Heart right ventricle (tissue), 16 donors: Measurements from ENCODE around the gene MYOD1. TPM values are rescaled to one million over a fixed set of nuclear protein-coding genes. Genes with fewer than 3 reads are reported as not detected.

ENCODE experiments used
- ATAC-seq, 8 donors: fragments of 200-7000 bp; cut with Tn5 transposase; one replicate each; pipeline ENCODE4 v1.9.1; 2020; ENCODE audit warnings: mild to moderate bottlenecking in 8 of 8, moderate library complexity in 8 of 8, moderate number of reproducible peaks in 1 of 8
- DNase-seq, 2 donors: peaks; one replicate each; pipeline ENCODE4 v3.0.0-alpha.2; 2020
- H3K27ac ChIP-seq, 10 donors: fragments of 200-600 bp; sonication (generic) in 2 of 10; one replicate each; pipeline versions ENCODE4 v1.5.0 to v1.8.0; 2020 to 2022; ENCODE audit warnings: mild to moderate bottlenecking in 3 of 10
- H3K27me3 ChIP-seq, 7 donors: fragments of 200-600 bp; one replicate each; pipeline ENCODE4 v1.8.0; 2021 to 2022; ENCODE audit warnings: mild to moderate bottlenecking in 2 of 7
- H3K36me3 ChIP-seq, 9 donors: fragments of 200-600 bp; sonication (generic) in 1 of 9; one replicate each; pipeline versions ENCODE4 v1.5.0 to v1.8.0; 2020 to 2022; ENCODE audit warnings: mild to moderate bottlenecking in 2 of 9
- H3K4me1 ChIP-seq, 9 donors: fragments of 200-600 bp; sonication (generic) in 1 of 9; one replicate each; pipeline versions ENCODE4 v1.5.0 to v1.8.0; 2020 to 2022; ENCODE audit warnings: mild to moderate bottlenecking in 4 of 9
- H3K4me3 ChIP-seq, 10 donors: fragments of 200-600 bp; sonication (generic) in 2 of 10; one replicate each; pipeline versions ENCODE4 v1.5.0 to v1.8.0; 2020 to 2022; ENCODE audit warnings: mild to moderate bottlenecking in 7 of 10, moderate library complexity in 2 of 10
- H3K9me3 ChIP-seq, 11 donors: fragments of 200-600 bp in 10 of 11; sonication (generic) in 2 of 11; one replicate each; pipeline versions ENCODE4 v1.5.0 to v1.8.0; 2013 to 2022; ENCODE audit warnings: mild to moderate bottlenecking in 2 of 11, control low read depth in 1 of 11, moderate library complexity in 1 of 11
- WGBS, 2 donors: extraction: QIAGEN DNeasy Blood & Tissue Kit; methylation state at CpG; one replicate each; pipeline ENCODE4 v1.1.7; 2013; ENCODE audit warnings: inconsistent platforms in 1 of 2; 5-methylcytosine and 5-hydroxymethylcytosine counted together
- intact Hi-C, 10 donors: fragments of 100-400 bp; cut with DNase I; formaldehyde crosslinking; loops; one replicate each; pipeline versions ENCODE4 v1.11.1 to v1.14.2; 2022
- long read RNA-seq, 3 donors: library from polyadenylated mRNA; unstranded; transcript quantifications; one replicate each; pipeline ENCODE4 v2.0.0, GENCODE V29; 2020 to 2021
- polyA plus RNA-seq, 2 donors: library from polyadenylated mRNA; stranded (reverse); fragments of 200-250 nt; gene quantifications; one replicate each; pipeline ENCODE4 v1.2.3, GENCODE V29; 2013
- total RNA-seq, 10 donors: library from RNA; stranded (reverse); fragmentation: NEBNext Ultra II Directional in 3 of 10; extraction: Animal tissue kit (Norgen Biotek cat#: 25700) in 3 of 10; gene quantifications; one replicate each; pipeline versions ENCODE4 v1.2.1 to v1.2.4, GENCODE V29; 2021 to 2023
- TF ChIP-seq, protein P1 (sequence below), 9 donors: fragments of 200-600 bp; sonication (generic) in 2 of 9; IDR thresholded peaks; one replicate each; pipeline versions ENCODE4 v1.5.0 to v1.8.0; 2021 to 2022; ENCODE audit warnings: antibody characterized with exemption in 9 of 9, mild to moderate bottlenecking in 5 of 9, moderate library complexity in 1 of 9
- donor health status: Arrhythmogenic right ventricular cardiomyopathy.
- donor health status: ischemic (EF 13 %, LVEDD 7.1; RV severe dilation, severe dysfunction).
- donor health status: healthy with polysubstance abuse.
- donor health status: DM: no; HTN: yes; CAD: no.
- donor health status: DM: no; HTN: no; CAD: no.
- donor health status: ischemic (EF 25% LVEDD 6.9; RV normal size, moderate dysfunction).
- donor health status: ischemic (EF 25% LVEDD 5.7; RV mildly dilated, moderate dysfunction).
- donor health status: healthy.
- donor health status: DM: yes; HTN: yes; CAD: no.
- donor health status: Ischemic cardiomyopathy.
- donor health status: ischemic (EF 35%, LVEDD 5.7; RV mildly dilated, moderate dysfunction).
- donor health status: nonischemic (EF 11% LVEDD 7.7; RV severe dilation, severe dysfunction).
- donor health status: DM: yes; HTN: yes; CAD: no.
- donor health status: PGD.
- donor health status: ischemic (EF 29% LVEDD 5.4; RV normal size, mild dysfunction).
- donor health status: nonischemic (EF 23%, LVEDD 6.1; RV moderate dilation, normal function).

MYOD1 gene
- under 1 TPM in 1 of 10 donors, not detected in 9; 0.20 TPM for total RNA-seq
- polyA plus RNA-seq, result not detected
- long read RNA-seq, donor 1, result 0 reads
- long read RNA-seq, donor 2, result 0 reads
- long read RNA-seq, donor 3, result 0 reads

GRCh38 chr11:17719028-17719937 is at the start of gene MYOD1:
MYOD1 (plus strand) TSS chr11:17719571; CDS start chr11:17719783, 212 bp downstream.
- H3K4me3 ChIP-seq, result peak within 1 kb of the TSS in 6 of 10 donors; percentile 2 to 21 (median 12)
- WGBS, 2 donors, result 1 to 2% methylated on average over 64 to 68 of the region's 68 CpGs
- H3K36me3 ChIP-seq, result no peaks in the 10 kb centered on the region
- peaks cover 25 to 90% (median 80%) of the 10 kb centered on the region in 7 donors for H3K27me3 ChIP-seq
- TF ChIP-seq, protein P1, sequence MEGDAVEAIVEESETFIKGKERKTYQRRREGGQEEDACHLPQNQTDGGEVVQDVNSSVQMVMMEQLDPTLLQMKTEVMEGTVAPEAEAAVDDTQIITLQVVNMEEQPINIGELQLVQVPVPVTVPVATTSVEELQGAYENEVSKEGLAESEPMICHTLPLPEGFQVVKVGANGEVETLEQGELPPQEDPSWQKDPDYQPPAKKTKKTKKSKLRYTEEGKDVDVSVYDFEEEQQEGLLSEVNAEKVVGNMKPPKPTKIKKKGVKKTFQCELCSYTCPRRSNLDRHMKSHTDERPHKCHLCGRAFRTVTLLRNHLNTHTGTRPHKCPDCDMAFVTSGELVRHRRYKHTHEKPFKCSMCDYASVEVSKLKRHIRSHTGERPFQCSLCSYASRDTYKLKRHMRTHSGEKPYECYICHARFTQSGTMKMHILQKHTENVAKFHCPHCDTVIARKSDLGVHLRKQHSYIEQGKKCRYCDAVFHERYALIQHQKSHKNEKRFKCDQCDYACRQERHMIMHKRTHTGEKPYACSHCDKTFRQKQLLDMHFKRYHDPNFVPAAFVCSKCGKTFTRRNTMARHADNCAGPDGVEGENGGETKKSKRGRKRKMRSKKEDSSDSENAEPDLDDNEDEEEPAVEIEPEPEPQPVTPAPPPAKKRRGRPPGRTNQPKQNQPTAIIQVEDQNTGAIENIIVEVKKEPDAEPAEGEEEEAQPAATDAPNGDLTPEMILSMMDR (IDR thresholded peaks at IDR 0.05), result no peak
- intact Hi-C loops, result loop anchor here in 3 of 10 donors (5.0 to 10.0 kb wide), 2 partner anchors 114 to 122 kb away; no protein-coding TSS in a partner anchor
- H3K9me3 ChIP-seq, result no peaks in the 10 kb centered on the region
- ATAC-seq, result peak in 5 of 8 donors; percentile 26 to 60 (median 32)
- no peak for DNase-seq
- H3K27ac ChIP-seq, result no peak within 1 kb of the TSS
- H3K4me1 ChIP-seq, result peaks cover 0 to 37% (median 18%) of the 10 kb centered on the region in 9 donors

DNA sequence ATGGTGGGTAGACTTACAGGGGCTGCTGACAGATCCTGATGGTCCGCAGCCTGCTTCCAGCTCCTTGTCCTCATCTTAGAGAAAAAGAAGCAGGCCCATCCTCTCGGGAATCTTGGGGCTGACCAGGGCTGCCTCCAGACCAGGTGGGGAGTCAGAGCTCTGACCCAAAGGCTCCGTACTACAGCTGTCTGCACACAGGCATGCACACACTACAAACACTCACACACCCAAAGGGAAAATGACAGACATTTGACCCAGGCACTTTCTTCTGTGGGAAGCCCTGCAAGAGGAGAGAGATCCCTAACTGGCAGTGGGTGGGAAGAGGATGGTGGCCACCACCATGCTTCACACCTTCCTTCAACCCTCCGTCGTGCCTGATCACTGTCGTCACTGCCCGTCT is 46.9 kb upstream of the MYOD1 start:
- no peaks in the 10 kb centered on the region for H3K4me1 ChIP-seq
- no peak overlapping the region for H3K27ac ChIP-seq
- 59 to 65% methylated on average over 7 of the region's 7 CpGs for WGBS, 2 donors
- H3K9me3 ChIP-seq, result peaks cover 0 to 34% (median 6%) of the 10 kb centered on the region in 11 donors
- peaks cover 0 to 26% (median 3%) of the 10 kb centered on the region in 7 donors for H3K27me3 ChIP-seq
- no peak for ATAC-seq
- no peak overlapping the region for H3K4me3 ChIP-seq
- intact Hi-C loops, result no loop called here
- H3K36me3 ChIP-seq, result no peaks in the 10 kb centered on the region
- DNase-seq, result no peak
- TF ChIP-seq, protein P1 (IDR thresholded peaks at IDR 0.05), result no peak

GRCh38 chr11:17673951-17674350 is 45.4 kb upstream of the MYOD1 start:
- no peaks in the 10 kb centered on the region for H3K36me3 ChIP-seq
- no peak for ATAC-seq
- no peak overlapping the region for H3K4me3 ChIP-seq
- H3K27ac ChIP-seq, result no peak overlapping the region
- 73 to 81% methylated on average over 1 of the region's 1 CpG for WGBS, 2 donors
- no peak for DNase-seq
- peaks cover 0 to 40% (median 8%) of the 10 kb centered on the region in 11 donors for H3K9me3 ChIP-seq
- no peaks in the 10 kb centered on the region for H3K4me1 ChIP-seq
- intact Hi-C loops, result no loop called here
- peaks cover 0 to 32% (median 5%) of the 10 kb centered on the region in 7 donors for H3K27me3 ChIP-seq
- TF ChIP-seq, protein P1 (IDR thresholded peaks at IDR 0.05), result no peak

GRCh38 chr11:17682848-17683247 is 36.5 kb upstream of the MYOD1 start:
- TF ChIP-seq, protein P1 (IDR thresholded peaks at IDR 0.05), result no peak

More at GRCh38 chr11:17682848-17683247, 36.5 kb upstream of the MYOD1 start:
- ATAC-seq, result no peak
- Histone ChIP-seq H3K9me3 (peaks cover 0 to 11% (median 0%) of the 10 kb centered on the region in 11 donors), H3K36me3 (no peaks in the 10 kb centered on the region), H3K4me1 (no peaks in the 10 kb centered on the region), H3K4me3 (no peak overlapping the region), H3K27ac (no peak overlapping the region), H3K27me3 (peaks cover 0 to 40% (median 16%) of the 10 kb centered on the region in 7 donors)
- DNase-seq, result no peak
- intact Hi-C loops, result no loop called here
